D721Med (cell line): ENCODE data around the gene TMEM252.

Experiments used
- DNase-seq: peaks from one replicate; pipeline ENCODE4 v3.0.0; 2011; ENCODE audit warnings: low spot score; ENCODE audit not compliant: insufficient read length
- FAIRE-seq: peaks from 2 replicates; lab custom pipeline; 2011; peaks lifted over from hg19 to GRCh38; lab: Jason Lieb, UNC
- CTCF ChIP-seq: IDR thresholded peaks from 2 replicates; pipeline ENCODE4 v1.5.1; 2012; ENCODE audit warnings: mild to moderate bottlenecking, control low read depth; ENCODE audit not compliant: insufficient read depth; ENCODE audit errors: missing control alignments

TMEM252 gene

GRCh38 chr9:68552700-68553476, 12.2 kb upstream of the TMEM252 start:
- no peak for FAIRE-seq
- TF ChIP-seq CTCF, result no peak

GRCh38 chr9:68551191-68551590, 10.5 kb upstream of the TMEM252 start:
- no peak for FAIRE-seq
- DNase-seq, result no peak
- TF ChIP-seq CTCF, result no peak

More at GRCh38 chr9:68552700-68553476, 12.2 kb upstream of the TMEM252 start:
- DNase-seq, result no peak

- FAIRE-seq, result no peak
- TF ChIP-seq CTCF, result no peak
- no peak for DNase-seq
Observed at GRCh38 chr9:68548241-68548640, 7.6 kb upstream of the TMEM252 start.

GRCh38 chr9:68547417-68547816, 6.7 kb upstream of the TMEM252 start:
- no peak for DNase-seq
- TF ChIP-seq CTCF, result no peak
- FAIRE-seq, result no peak

- DNase-seq (no peak), FAIRE-seq (no peak)
- TF ChIP-seq CTCF, result no peak
Observed at GRCh38 chr9:68546596-68547390, 6.1 kb upstream of the TMEM252 start.

GRCh38 chr9:68545033-68545705, 4.5 kb upstream of the TMEM252 start:
- no peak for FAIRE-seq
- no peak for TF ChIP-seq CTCF
- DNase-seq, result no peak
